IMR-90 (cell line): ENCODE data around the gene SLC44A4. TPM values are rescaled to one million over a fixed set of nuclear protein-coding genes. Genes with fewer than 3 reads are reported as not detected.

Source experiments
- ATAC-seq: fragments of 200-7000 bp; cut with Tn5 transposase; 2 replicates; pipeline ENCODE4 v1.9.1; 2020; ENCODE audit warnings: low read depth, mild to moderate bottlenecking, moderate library complexity
- BruUV-seq: library from RNA; stranded (reverse); fragments of 400-500 nt; replicated peaks from 2 replicates; lab custom pipeline; 2021; lab: Mats Ljungman, UMichigan
- CTCF ChIA-PET: fragments of 300-600 bp; formaldehyde crosslinking; extraction: SDS; loops from one replicate; lab custom pipeline; 2021; ENCODE audit warnings: antibody characterized with exemption; lab: Yijun Ruan, JAX
- POLR2A ChIA-PET: fragments of 300-600 bp; sonication (Branson Sonifier 250); formaldehyde crosslinking; loops from one replicate; lab custom pipeline; 2022; ENCODE audit warnings: antibody characterized with exemption; ENCODE audit not compliant: unreplicated experiment; lab: Charles Lee
- DNase-seq: peaks from one replicate; pipeline ENCODE4 v3.0.0; 2013
- H2AFZ ChIP-seq: replicated peaks from 2 replicates; pipeline ENCODE3; 2013; ENCODE audit warnings: low read length, mild to moderate bottlenecking; ENCODE audit not compliant: poor library complexity
- H2AK5ac ChIP-seq: 2 replicates; pipeline ENCODE4 v1.6.1; 2013; ENCODE audit warnings: low read depth, low read length, inconsistent platforms
- H2AK9ac ChIP-seq: replicated peaks from 2 replicates; pipeline ENCODE3; 2013; ENCODE audit warnings: mild to moderate bottlenecking, low read depth, low read length, moderate library complexity; ENCODE audit not compliant: poor library complexity
- H2BK120ac ChIP-seq: 2 replicates; pipeline ENCODE4 v1.6.1; 2013; ENCODE audit warnings: low read depth, low read length, inconsistent platforms
- H2BK15ac ChIP-seq: 3 replicates; pipeline ENCODE4 v1.6.1; 2013; ENCODE audit warnings: low read depth, low read length, inconsistent platforms
- H2BK20ac ChIP-seq: 2 replicates; pipeline ENCODE4 v1.6.1; 2013; ENCODE audit warnings: low read depth, mild to moderate bottlenecking, inconsistent platforms, low read length, moderate library complexity
- H2BK5ac ChIP-seq: 2 replicates; pipeline ENCODE4 v1.6.1; 2013; ENCODE audit warnings: mild to moderate bottlenecking, low read depth, low read length, inconsistent platforms; ENCODE audit not compliant: poor library complexity, severe bottlenecking
- H3K14ac ChIP-seq: replicated peaks from 2 replicates; pipeline ENCODE4 v1.6.1; 2013; ENCODE audit warnings: low read depth, low read length, inconsistent platforms
- H3K18ac ChIP-seq: 2 replicates; pipeline ENCODE4 v1.6.1; 2013; ENCODE audit warnings: low read depth, low read length, control low read depth
- H3K23ac ChIP-seq: 2 replicates; pipeline ENCODE4 v1.6.1; 2013; ENCODE audit warnings: low read depth, low read length, inconsistent platforms
- H3K27ac ChIP-seq: 2 replicates; pipeline ENCODE4 v1.5.1; 2013; ENCODE audit warnings: mild to moderate bottlenecking, control low read depth, low read length; ENCODE audit not compliant: insufficient read depth
- H3K27me3 ChIP-seq: 2 replicates; pipeline ENCODE4 v1.6.1; 2013; ENCODE audit warnings: low read length; ENCODE audit not compliant: control insufficient read depth, insufficient read depth
- H3K36me3 ChIP-seq: 2 replicates; pipeline ENCODE4 v1.6.1; 2013; ENCODE audit warnings: low read length, mixed read lengths; ENCODE audit not compliant: control insufficient read depth, insufficient read depth
- H3K4ac ChIP-seq: 2 replicates; pipeline ENCODE4 v1.6.1; 2013; ENCODE audit warnings: low read depth, low read length, inconsistent platforms
- H3K4me1 ChIP-seq: 2 replicates; pipeline ENCODE4 v1.6.1; 2013; ENCODE audit warnings: low read length, mixed read lengths; ENCODE audit not compliant: control insufficient read depth, insufficient read depth
- H3K4me2 ChIP-seq: 2 replicates; pipeline ENCODE4 v1.6.1; 2013; ENCODE audit warnings: low read depth, mild to moderate bottlenecking, control low read depth, low read length, moderate library complexity
- H3K4me3 ChIP-seq: 2 replicates; pipeline ENCODE4 v1.5.1; 2013; ENCODE audit warnings: low read depth, mild to moderate bottlenecking, control low read depth, low read length, moderate library complexity; ENCODE audit not compliant: insufficient read depth
- H3K56ac ChIP-seq: 2 replicates; pipeline ENCODE4 v1.6.1; 2013; ENCODE audit warnings: low read length, inconsistent platforms; ENCODE audit not compliant: insufficient read depth; ENCODE audit errors: extremely low read depth
- H3K79me1 ChIP-seq, 2 experiments: 2 replicates each; pipeline ENCODE4 v1.6.1; 2013; ENCODE audit warnings: low read length in 2 of 2, inconsistent platforms in 1 of 2, low read depth in 1 of 2
- H3K9ac ChIP-seq: 2 replicates; pipeline ENCODE4 v1.6.1; 2013; ENCODE audit warnings: low read depth, low read length, control low read depth
- H3K9me1 ChIP-seq: 2 replicates; pipeline ENCODE4 v1.6.1; 2013; ENCODE audit warnings: low read length, inconsistent platforms; ENCODE audit not compliant: insufficient read depth
- H3K9me3 ChIP-seq: 2 replicates; pipeline ENCODE4 v1.6.1; 2013; ENCODE audit warnings: low read length; ENCODE audit not compliant: control insufficient read depth, insufficient read depth
- H4K20me1 ChIP-seq: 2 replicates; pipeline ENCODE4 v1.6.1; 2013; ENCODE audit warnings: low read length, inconsistent platforms; ENCODE audit not compliant: insufficient read depth
- H4K5ac ChIP-seq: 2 replicates; pipeline ENCODE4 v1.6.1; 2013; ENCODE audit warnings: mild to moderate bottlenecking, low read depth, low read length, control low read depth
- H4K8ac ChIP-seq, 2 experiments: 2 replicates each; pipeline ENCODE4 v1.6.1; 2013; ENCODE audit warnings: low read depth in 2 of 2, low read length in 2 of 2, control low read depth in 1 of 2, inconsistent platforms in 1 of 2
- H4K91ac ChIP-seq: 2 replicates; pipeline ENCODE4 v1.6.1; 2013; ENCODE audit warnings: low read depth, low read length, inconsistent platforms; ENCODE audit not compliant: insufficient read depth
- CTCF ChIP-seq: conservative IDR thresholded peaks from 2 replicates; pipeline ENCODE4 v1.5.1; 2012; ENCODE audit warnings: mild to moderate bottlenecking, low read depth, low read length, improper control_type of control experiment
- ELK1 ChIP-seq: fragments of 150-350 bp; IDR thresholded peaks from 2 replicates; pipeline ENCODE4 v1.6.1; 2016; ENCODE audit warnings: low read depth, mild to moderate bottlenecking, low read length, moderate library complexity, borderline replicate concordance
- FOS ChIP-seq: fragments of 150-350 bp; IDR thresholded peaks from 2 replicates; pipeline ENCODE4 v1.6.1; 2016; ENCODE audit warnings: low read depth, low read length
- RAD21 ChIP-seq: IDR thresholded peaks from 2 replicates; pipeline ENCODE4 v1.6.1; 2012; ENCODE audit warnings: low read length, improper control_type of control experiment
- RFX5 ChIP-seq: IDR thresholded peaks from 2 replicates; pipeline ENCODE4 v1.8.0; 2012; ENCODE audit warnings: low read depth, mild to moderate bottlenecking, low read length, moderate library complexity
- SMC3 ChIP-seq: fragments of 150-350 bp; IDR thresholded peaks from 2 replicates; pipeline ENCODE4 v1.6.1; 2016; ENCODE audit warnings: low read depth, mild to moderate bottlenecking, antibody characterized with exemption, low read length, moderate library complexity
- WGBS, 2 experiments: methylation state at CpG; one replicate each; pipeline versions ENCODE4 v1.1.5 to v1.1.7; 2013; ENCODE audit warnings: missing lambda C conversion rate in 2 of 2; ENCODE audit not compliant: insufficient read length in 1 of 2; ENCODE audit errors: extremely low coverage in 2 of 2; 5-methylcytosine and 5-hydroxymethylcytosine counted together
- dilution Hi-C: fragments of 300-500 bp; cut with HindIII; formaldehyde crosslinking; loops from one replicate; pipeline ENCODE4 v1.14.3; 2018; ENCODE audit warnings: low sequenced_read_pairs; ENCODE audit not compliant: unreplicated experiment
- in situ Hi-C: fragments of 300-500 bp; cut with MboI; formaldehyde crosslinking; loops from 3 replicates; pipeline ENCODE4 v1.14.3; 2019; ENCODE audit warnings: low sequenced_read_pairs, inconsistent platforms, mixed read lengths
- intact Hi-C: fragments of 100-400 bp; cut with micrococcal nuclease; formaldehyde crosslinking; loops from 2 replicates; pipeline ENCODE4 v1.10.0; 2022
- polyA plus RNA-seq, 3 experiments: library from polyadenylated mRNA; depleted of rRNA; stranded (reverse); fragments of >200 nt; gene quantifications; 2 replicates each; pipeline ENCODE4 v1.2.3, GENCODE V29; 2012; ENCODE audit warnings: low replicate concordance in 1 of 3
- total RNA-seq: library from RNA; depleted of rRNA; stranded (reverse); fragments of >200 nt; gene quantifications from 2 replicates; pipeline ENCODE4 v1.2.3, GENCODE V29; 2012

Gene SLC44A4
- total and polyA plus RNA-seq, 2 of the 4 experiments (the other 2 are of a cell fraction): 0.14 to 0.36 TPM

GRCh38 chr6:31836474-31837368, 42.1 kb downstream of the SLC44A4 start:
- Histone ChIP-seq H2AK5ac (peak overlapping the region; percentile 41; the same call in 1 of the 2 replicates), H2AFZ (no peak overlapping the region), H4K91ac (0 out of 2 replicates have a peak overlapping the region, but pooled peaks have one; percentile 3), H3K4ac (peak overlapping the region; percentile 4; the same call in 1 of the 2 replicates), H4K5ac (no peak overlapping the region), H2BK120ac (no peak overlapping the region), H3K9ac (peak overlapping the region; percentile 98), H3K14ac (peak overlapping the region; percentile 82), H3K23ac (peak overlapping the region; percentile 83), H3K36me3 (peaks cover 43% of the 10 kb centered on the region), H3K4me2 (peak overlapping the region; percentile 94), H3K79me1 (peaks cover 23 to 43% of the 10 kb centered on the region in 2 experiments; a peak in 3 of 4 replicates), H2BK5ac (peak overlapping the region; percentile 52), H3K18ac (no peak overlapping the region), H4K20me1 (peaks cover 50% of the 10 kb centered on the region), H2BK15ac (no peak overlapping the region), H4K8ac (peak overlapping the region in 1 of 2 experiments; percentile 57; a peak in 1 of 4 replicates), H3K56ac (peak overlapping the region; percentile 49; the same call in 1 of the 2 replicates), H3K27ac (peak overlapping the region; percentile 79), H3K9me1 (peaks cover 7% of the 10 kb centered on the region; the same call in 1 of the 2 replicates), H3K4me3 (peak overlapping the region; percentile 93), H3K9me3 (no peaks in the 10 kb centered on the region), H3K4me1 (peaks cover 11% of the 10 kb centered on the region), H2AK9ac (peak overlapping the region; percentile 6), H3K27me3 (no peaks in the 10 kb centered on the region), H2BK20ac (no peak overlapping the region)
- POLR2A ChIA-PET: interaction anchor here (0.7 to 0.8 kb wide), 2 partner anchors 20 to 26 kb away, joined by 3 to 13 read pairs; partner anchors contain the start of gene NEU1
- peak; percentile 25 for ATAC-seq
- TF ChIP-seq FOS: 0 out of 2 replicates have a peak, but pooled peaks have one; percentile 21
- TF ChIP-seq RFX5: no peak
- peak; percentile 25; the same call in 1 of the 2 replicates for TF ChIP-seq CTCF
- no peak for TF ChIP-seq ELK1
- 0 out of 2 replicates have a peak, but pooled peaks have one; percentile 2 for TF ChIP-seq SMC3
- TF ChIP-seq RAD21: 0 out of 2 replicates have a peak, but pooled peaks have one; percentile 5
- in situ Hi-C loops: loop anchor here (10.0 kb wide), 2 partner anchors 152 to 292 kb away; partner anchors contain the start of genes ATP6V1G2, DDX39B, LY6G5C and NFKBIL1
- dilution Hi-C loops: no loop called here
- BruUV-seq: no TSS peak
- peak; percentile 67 for DNase-seq
- WGBS, 2 experiments: 27% methylated on average over 4 of the region's 12 CpGs; no CpG with 5 or more reads in 1 of the 2 experiments
- CTCF ChIA-PET: interaction anchor here (0.6 kb wide), 1 partner anchor 140 kb away, joined by 4 read pairs; no protein-coding TSS in a partner anchor
- intact Hi-C loops: no loop called here
